ENCODE data around the gene INSL3. TPM values are rescaled to one million over a fixed set of nuclear protein-coding genes. Genes with fewer than 3 reads are reported as not detected.

INSL3 gene
- total and polyA plus RNA-seq, 2 donors (not counting 3 experiments of a cell fraction or from before 2014, with no cell fraction given), result not detected

GRCh38 chr19:17787274-17787913 is 33.9 kb downstream of the INSL3 start:
- intact Hi-C loops (cut with micrococcal nuclease), result no loop called here

More at GRCh38 chr19:17787274-17787913, 33.9 kb downstream of the INSL3 start:
- Histone ChIP-seq H3K9me1 (replicated peaks; ENCODE audit: control insufficient read depth, extremely low read depth, insufficient read depth, low read length) (no peaks in the 10 kb centered on the region), H3K4me2 (ENCODE audit: insufficient read depth, low read length) (no peak overlapping the region), H3K9me3 (replicated peaks; ENCODE audit: control insufficient read depth, insufficient read depth, low read length) (no peaks in the 10 kb centered on the region), H3K9ac (replicated peaks; ENCODE audit: extremely low read depth, insufficient read depth, low read length) (no peak overlapping the region), H3K27ac (ENCODE audit: insufficient read depth, low read depth, low read length) (no peak overlapping the region), H3K36me3 (ENCODE audit: control insufficient read depth in 2 of 2, extremely low read depth in 1 of 2, insufficient read depth in 2 of 2, low read length in 2 of 2) (no peaks in the 10 kb centered on the region), H2AFZ (ENCODE audit: low read depth, low read length) (no peak overlapping the region), H4K20me1 (replicated peaks; ENCODE audit: control insufficient read depth, extremely low read depth, insufficient read depth, low read length) (no peaks in the 10 kb centered on the region), H3K4me1 (ENCODE audit: control insufficient read depth, extremely low read depth, insufficient read depth, low read length) (no peaks in the 10 kb centered on the region), H3K4me3 (replicated peaks in 1 of 3; ENCODE audit: insufficient read depth in 1 of 3, low read depth in 1 of 3, low read length in 3 of 3) (no peak overlapping the region), H3K27me3 (ENCODE audit: control insufficient read depth in 2 of 2, insufficient read depth in 2 of 2, low read length in 2 of 2) (no peaks in the 10 kb centered on the region), H3K79me2 (ENCODE audit: control insufficient read depth, insufficient read depth, low read length) (no peaks in the 10 kb centered on the region)
- BruUV-seq (replicated peaks), result no TSS peak
- dilution Hi-C loops (cut with MboI; ENCODE audit: extremely low pct_ligation_motif_present, low sequenced_read_pairs), result no loop called here
- DNase-seq (ENCODE audit: low read depth, low spot score) (no peak), FAIRE-seq (no peak)
- ChIA-PET POLR2A (no interaction called here), CTCF (interaction anchor here (0.8 kb wide), 1 partner anchor 72 kb away, joined by 3 read pairs; the partner anchor contains the start of gene RPL18A)
- TF ChIP-seq POLR2A (IDR thresholded peaks at IDR 0.05; ENCODE audit: low read depth, low read length) (no peak), GATA2 (IDR thresholded peaks at IDR 0.05; ENCODE audit: insufficient read depth, insufficient read length, low read depth, low read length) (no peak), MYC (IDR thresholded peaks at IDR 0.05; ENCODE audit: low read depth, low read length) (no peak), POLR2AphosphoS5 (IDR thresholded peaks at IDR 0.05; ENCODE audit: insufficient read depth, low read depth, low read length) (no peak), JUN (IDR thresholded peaks at IDR 0.05; ENCODE audit: borderline replicate concordance, insufficient read depth, insufficient read length, low read depth) (no peak), CTCF (IDR thresholded peaks at IDR 0.05; ENCODE audit: extremely low read depth in 1 of 2, insufficient read depth in 1 of 2, low read depth in 1 of 2, low read length in 2 of 2) (no peak), EZH2 (IDR thresholded peaks at IDR 0.05; ENCODE audit: borderline replicate concordance, low read depth, low read length, severe bottlenecking) (no peak), FOS (IDR thresholded peaks at IDR 0.05; ENCODE audit: borderline replicate concordance, insufficient read depth, low read length) (no peak), MAX (IDR thresholded peaks at IDR 0.05; ENCODE audit: insufficient read depth, insufficient read length) (no peak)
